Myocyte (in vitro differentiated cells): Measurements from ENCODE around the gene AMMECR1L. TPM values are rescaled to one million over a fixed set of nuclear protein-coding genes. Genes with fewer than 3 reads are reported as not detected.
"Not testable (repeated sequence)": the region's sequence is repeated elsewhere in the genome, so short reads cannot be mapped to it uniquely, and the experiment has no call there.

Experiments used
- DNase-seq: peaks from one replicate; pipeline ENCODE4 v3.0.0-alpha.2; 2012; ENCODE audit warnings: low read depth
- polyA plus RNA-seq: library from polyadenylated mRNA; unstranded; fragments of >200 nt; gene quantifications from one replicate; pipeline ENCODE4 v1.2.1, GENCODE V29; 2012; ENCODE audit warnings: missing spikeins
- total RNA-seq: library from RNA; depleted of rRNA; stranded (reverse); fragments of >200 nt; gene quantifications from 2 replicates; pipeline ENCODE4 v1.2.3, GENCODE V29; 2014

AMMECR1L gene
- total RNA-seq: 10.2 and 10.3 TPM in 2 replicates
- polyA plus RNA-seq: 18.3 TPM

DNA sequence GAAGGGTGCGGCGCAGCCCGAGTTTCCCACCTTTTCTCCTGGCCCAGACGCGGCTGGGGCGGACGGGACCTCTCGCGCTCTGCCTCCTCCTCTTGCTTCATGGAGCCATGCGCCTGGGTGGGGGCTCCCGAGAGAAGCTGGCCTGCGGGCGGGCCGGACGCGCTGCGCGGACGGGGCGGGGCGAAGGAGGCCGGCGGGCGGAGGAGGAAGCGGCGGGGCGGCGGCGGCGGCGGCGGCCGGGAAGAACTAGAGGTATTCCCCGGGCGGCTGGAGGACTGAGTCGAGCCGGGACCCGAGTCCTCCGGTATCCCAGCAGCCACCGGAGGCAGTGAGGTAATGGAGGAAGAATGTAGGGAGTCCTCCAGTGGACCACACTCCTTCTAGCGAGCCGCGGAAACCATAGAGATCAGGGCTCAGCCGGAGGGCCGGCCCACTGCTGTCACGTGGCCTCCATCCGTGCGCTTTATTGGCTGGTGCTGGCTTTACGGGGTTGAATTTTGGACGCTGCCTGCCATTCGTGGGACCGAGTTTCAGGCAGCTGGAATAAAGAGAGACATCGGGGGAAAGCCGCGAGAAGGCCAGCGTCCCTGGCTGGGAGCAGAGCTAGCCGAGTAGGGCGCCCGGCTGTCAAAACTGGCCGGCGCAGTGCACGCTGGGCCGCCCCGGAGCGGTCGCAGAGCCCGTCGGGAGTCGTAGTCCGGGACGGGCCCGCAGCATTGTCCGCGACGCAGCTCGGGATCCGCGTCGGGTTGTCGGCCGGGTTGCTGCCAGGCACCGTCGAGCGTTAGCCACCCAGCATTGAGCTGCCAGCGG lies at the start of gene AMMECR1L:
Gene AMMECR1L (minus strand): TSS at position 177 of the 813 bp plus-strand sequence. CDS start 11,722 bp downstream, outside the sequence.
- DNase-seq: peak; percentile 70

GRCh38 chr2:127935337-127935736 lies 49.6 kb upstream of the AMMECR1L start:
- no peak for DNase-seq

- DNase-seq: peak; percentile 19
These were observed 46.6 kb upstream of the AMMECR1L start for GRCh38 chr2:127932199-127932876.

- DNase-seq: no peak
These were observed 43.7 kb upstream of the AMMECR1L start for GRCh38 chr2:127929449-127929848.

- no peak for DNase-seq
These were observed 41.6 kb upstream of the AMMECR1L start for GRCh38 chr2:127927384-127927783.

- no peak for DNase-seq
These were observed 32.2 kb upstream of the AMMECR1L start for GRCh38 chr2:127917916-127918315.

DNA sequence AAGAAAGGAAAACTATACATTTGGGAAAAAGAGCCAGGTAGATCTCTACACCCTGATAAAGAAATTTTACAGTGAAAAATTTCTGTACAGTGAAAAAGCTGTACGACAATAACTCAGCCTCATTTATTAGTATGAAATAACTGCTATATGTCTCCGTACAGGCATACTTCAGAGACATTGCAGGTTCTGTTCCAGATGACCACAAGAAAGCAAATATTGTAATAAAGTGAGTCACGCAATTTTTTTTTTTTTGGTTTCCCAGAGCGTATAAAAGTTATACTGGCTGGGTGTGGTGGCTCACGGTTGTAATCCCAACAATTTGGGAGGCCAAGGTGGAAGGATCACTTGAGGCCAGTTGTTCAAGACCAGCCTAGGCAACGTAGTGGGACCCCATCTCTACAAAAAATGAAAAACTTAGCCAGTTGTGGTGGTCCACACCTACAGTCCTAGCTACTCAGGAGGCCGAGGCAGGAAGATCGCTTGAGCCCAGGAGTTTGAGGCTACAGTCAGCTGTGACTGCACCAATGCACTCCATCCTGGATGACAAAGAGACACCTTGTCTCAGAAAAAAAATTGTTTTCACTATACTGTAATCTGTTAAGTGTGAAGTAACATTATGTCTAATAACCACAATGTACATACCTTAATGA lies 28.2 kb upstream of the AMMECR1L start:
- no peak for DNase-seq

- no peak for DNase-seq
These were observed 26.0 kb upstream of the AMMECR1L start for GRCh38 chr2:127911737-127912136.

- DNase-seq: no peak
These were observed 24.7 kb upstream of the AMMECR1L start for GRCh38 chr2:127910415-127910814.

DNA sequence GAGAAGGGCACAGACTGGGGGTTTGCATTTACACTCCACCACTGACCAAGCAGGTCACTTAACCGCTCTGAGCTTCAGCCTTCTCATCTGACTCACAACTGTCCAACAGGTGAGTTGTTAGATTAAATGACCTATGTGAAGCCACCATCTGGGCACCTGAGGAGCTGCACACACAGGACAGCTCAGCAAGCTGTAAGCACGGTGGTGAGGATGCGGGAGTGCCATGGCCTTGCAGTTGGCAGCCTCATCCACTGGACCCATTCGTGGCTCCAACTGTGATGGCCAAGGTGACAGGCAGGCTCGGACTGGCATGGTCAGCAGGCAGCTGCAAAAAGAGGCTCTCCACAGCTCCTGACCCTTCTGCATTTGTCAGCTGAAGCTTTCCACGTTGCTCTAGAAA lies 23.3 kb upstream of the AMMECR1L start:
- DNase-seq: no peak

GRCh38 chr2:127907733-127908400 lies 22.1 kb upstream of the AMMECR1L start:
- not testable (repeated sequence) for DNase-seq

GRCh38 chr2:127906206-127906926 lies 20.6 kb upstream of the AMMECR1L start:
- DNase-seq: no peak

- DNase-seq: no peak
These were observed 15.7 kb upstream of the AMMECR1L start for GRCh38 chr2:127901339-127902056.

- DNase-seq: no peak
These were observed 11.9 kb upstream of the AMMECR1L start for GRCh38 chr2:127897531-127898211.

DNA sequence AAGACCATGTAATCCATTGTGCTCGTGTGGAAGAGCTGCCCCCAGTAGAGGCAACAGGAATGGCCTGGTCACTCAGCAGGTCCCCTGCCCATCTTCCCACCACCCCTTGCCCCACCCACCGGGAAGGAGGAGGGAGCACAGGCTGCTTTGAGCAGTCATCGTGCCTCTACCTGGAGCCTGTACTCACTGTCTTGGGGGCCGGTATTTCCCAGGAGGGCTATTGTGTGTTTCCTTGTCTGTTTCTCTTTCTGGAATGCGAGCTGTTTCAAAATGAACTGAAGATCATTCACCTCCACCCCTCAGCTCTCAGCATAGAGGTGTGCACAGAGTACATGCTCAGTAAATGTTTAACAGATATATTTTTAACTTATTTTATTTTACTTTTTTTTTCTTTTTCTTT lies 7.7 kb upstream of the AMMECR1L start:
- DNase-seq: no peak

DNA sequence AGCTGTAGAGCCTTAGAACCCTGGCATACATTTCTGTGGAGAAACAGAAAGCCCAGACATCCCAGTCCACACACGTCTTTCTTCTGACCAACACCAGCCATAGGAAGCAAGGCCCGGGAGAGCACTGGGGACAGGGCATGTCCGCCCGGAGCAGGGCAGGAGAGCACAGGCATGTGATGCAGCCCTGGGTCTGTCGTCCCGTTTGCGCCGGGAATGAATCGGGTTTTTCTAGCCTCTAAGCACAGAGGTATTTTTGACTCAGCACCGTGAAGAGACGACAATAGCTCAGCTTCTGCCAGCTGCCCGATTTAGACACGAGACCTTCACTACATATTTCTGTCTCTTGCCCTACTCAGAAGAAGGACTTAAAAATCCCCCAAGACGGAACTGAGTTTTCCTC lies 7.3 kb upstream of the AMMECR1L start:
- no peak for DNase-seq

- no peak for DNase-seq
These were observed 6.1 kb upstream of the AMMECR1L start for GRCh38 chr2:127891811-127892210.

GRCh38 chr2:127890756-127891155 lies 5.0 kb upstream of the AMMECR1L start:
- DNase-seq: not testable (repeated sequence)

- DNase-seq: no peak
These were observed 3.0 kb upstream of the AMMECR1L start for GRCh38 chr2:127888772-127889171.

GRCh38 chr2:127887776-127888130 lies 2.0 kb upstream of the AMMECR1L start:
- DNase-seq: no peak
